SU-DHL-6 (cell line): Measurements from ENCODE around the gene FAM20C.

Experiments
- H2AFZ ChIP-seq: fragments of 200-600 bp; sonication (generic); 2 replicates; pipeline ENCODE4 v1.6.1; 2014; ENCODE audit warnings: low read depth, mild to moderate bottlenecking, moderate library complexity, mixed read lengths, antibody characterized with exemption, low read length; ENCODE audit not compliant: severe bottlenecking
- H3F3A ChIP-seq: fragments of 200-600 bp; shearing (Covaris generic); 2 replicates; pipeline ENCODE4 v1.6.0; 2016; ENCODE audit warnings: antibody characterized with exemption, mild to moderate bottlenecking; ENCODE audit not compliant: insufficient read depth
- H3K27ac ChIP-seq: fragments of 200-600 bp; sonication (generic); 2 replicates; pipeline ENCODE4 v1.5.1; 2016; ENCODE audit warnings: low read depth, mild to moderate bottlenecking, low read length, moderate library complexity, mixed read lengths
- H3K27me3 ChIP-seq: fragments of 200-600 bp; sonication (generic), shearing (Covaris generic); 2 replicates; pipeline ENCODE4 v1.6.0; 2014; ENCODE audit warnings: mild to moderate bottlenecking, low read length
- H3K36me3 ChIP-seq: fragments of 200-600 bp; sonication (generic); 2 replicates; pipeline ENCODE4 v1.6.1; 2014; ENCODE audit warnings: mild to moderate bottlenecking, low read length, mixed read lengths
- H3K4me2 ChIP-seq: fragments of 300-600, 200-600 bp; shearing (Covaris generic), sonication (generic); 2 replicates; pipeline ENCODE4 v1.6.0; 2014; ENCODE audit warnings: low read length, low read depth, mild to moderate bottlenecking; ENCODE audit not compliant: poor library complexity, severe bottlenecking
- H3K4me3 ChIP-seq: fragments of 200-600 bp; sonication (generic); 2 replicates; pipeline ENCODE4 v1.5.1; 2014; ENCODE audit warnings: antibody characterized with exemption, low read length, mild to moderate bottlenecking, mixed read lengths; ENCODE audit not compliant: insufficient read depth, poor library complexity, severe bottlenecking
- H3K79me2 ChIP-seq: fragments of 200-600 bp; sonication (generic); 2 replicates; pipeline ENCODE4 v1.6.1; 2014; ENCODE audit warnings: mild to moderate bottlenecking, low read length, moderate library complexity; ENCODE audit not compliant: insufficient read depth
- H3K9ac ChIP-seq: fragments of 200-600 bp; sonication (generic); 2 replicates; pipeline ENCODE4 v1.7.0; 2014; ENCODE audit warnings: mild to moderate bottlenecking, low read length
- H3K9me2 ChIP-seq: fragments of 200-600 bp; sonication (generic); replicated peaks from 2 replicates; pipeline ENCODE4 v1.6.1; 2014; ENCODE audit warnings: low read length; ENCODE audit not compliant: insufficient read depth
- H3K9me3 ChIP-seq: fragments of 200-600 bp; sonication (generic); 2 replicates; pipeline ENCODE4 v1.6.1; 2014; ENCODE audit warnings: low read length, mixed read lengths; ENCODE audit not compliant: insufficient read depth
- H4K20me1 ChIP-seq: fragments of 200-600 bp; sonication (generic); 2 replicates; pipeline ENCODE4 v1.6.1; 2014; ENCODE audit warnings: low read depth, mild to moderate bottlenecking, antibody characterized with exemption, low read length, moderate library complexity, mixed read lengths
- CTCF ChIP-seq: fragments of 200-600 bp; sonication (generic); IDR thresholded peaks from one replicate; pipeline ENCODE4 v1.5.1; 2017; ENCODE audit warnings: antibody characterized with exemption, mild to moderate bottlenecking, low read length, moderate library complexity; ENCODE audit not compliant: insufficient read depth, poor library complexity, severe bottlenecking
- EZH2phosphoT487 ChIP-seq: fragments of 200-600 bp; sonication (generic), shearing (Covaris generic); conservative IDR thresholded peaks from 2 replicates; pipeline ENCODE4 v1.6.1; 2018; ENCODE audit warnings: mild to moderate bottlenecking, antibody characterized with exemption, low read length, moderate library complexity, mixed read lengths

Gene FAM20C

DNA sequence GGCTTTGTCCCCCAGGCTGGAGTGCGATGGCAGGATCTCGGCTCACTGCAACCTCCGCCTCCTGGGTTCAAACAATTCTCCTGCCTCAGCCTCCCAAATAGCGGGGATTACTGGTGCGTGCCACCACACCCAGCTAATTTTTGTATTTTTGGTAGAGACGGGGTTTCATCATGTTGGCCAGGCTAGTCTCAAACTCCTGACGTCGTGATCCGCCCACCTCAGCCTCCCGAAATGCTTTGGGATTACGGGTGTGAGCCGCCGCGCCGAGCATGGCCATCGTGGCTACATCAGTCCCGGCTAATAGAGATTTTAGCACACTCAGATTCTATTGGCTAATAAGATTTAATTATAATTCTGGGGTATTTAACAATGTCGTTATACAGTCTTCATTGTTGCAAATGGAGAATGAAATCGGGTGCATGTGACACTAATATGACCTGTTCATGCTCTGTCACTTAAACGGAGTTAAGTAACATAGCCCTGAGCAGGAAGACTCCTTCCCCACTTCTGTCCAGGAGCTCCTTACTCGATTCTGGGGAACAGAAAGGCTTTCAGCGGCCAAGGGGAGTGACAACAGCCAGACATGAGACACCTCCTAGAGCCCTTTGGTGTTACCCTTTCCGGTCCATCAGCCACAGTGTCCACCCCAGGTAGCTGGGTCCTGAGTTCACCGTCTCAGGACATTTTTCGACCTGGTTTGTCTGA is 40.9 kb upstream of the FAM20C start:
- Histone ChIP-seq H3K36me3 (no peaks in the 10 kb centered on the region), H3K9me3 (no peaks in the 10 kb centered on the region), H3K27me3 (no peaks in the 10 kb centered on the region), H3K9me2 (no peaks in the 10 kb centered on the region), H2AFZ (no peak overlapping the region), H3K27ac (no peak overlapping the region), H3K4me2 (no peak overlapping the region), H4K20me1 (no peaks in the 10 kb centered on the region), H3F3A (no peaks in the 10 kb centered on the region), H3K4me3 (no peak overlapping the region), H3K79me2 (no peaks in the 10 kb centered on the region), H3K9ac (no peak overlapping the region)
- no peak for TF ChIP-seq EZH2phosphoT487
- no peak for TF ChIP-seq CTCF

- Histone ChIP-seq H3K36me3 (no peaks in the 10 kb centered on the region), H3K9ac (no peak overlapping the region), H4K20me1 (no peaks in the 10 kb centered on the region), H3K27ac (no peak overlapping the region), H3K27me3 (no peaks in the 10 kb centered on the region), H2AFZ (no peak overlapping the region), H3K4me2 (no peak overlapping the region), H3K79me2 (no peaks in the 10 kb centered on the region), H3F3A (no peaks in the 10 kb centered on the region), H3K9me2 (no peaks in the 10 kb centered on the region), H3K4me3 (no peak overlapping the region), H3K9me3 (no peaks in the 10 kb centered on the region)
- TF ChIP-seq EZH2phosphoT487 (no peak), CTCF (no peak)
Observed at GRCh38 chr7:152702-153391, 39.5 kb upstream of the FAM20C start.

DNA sequence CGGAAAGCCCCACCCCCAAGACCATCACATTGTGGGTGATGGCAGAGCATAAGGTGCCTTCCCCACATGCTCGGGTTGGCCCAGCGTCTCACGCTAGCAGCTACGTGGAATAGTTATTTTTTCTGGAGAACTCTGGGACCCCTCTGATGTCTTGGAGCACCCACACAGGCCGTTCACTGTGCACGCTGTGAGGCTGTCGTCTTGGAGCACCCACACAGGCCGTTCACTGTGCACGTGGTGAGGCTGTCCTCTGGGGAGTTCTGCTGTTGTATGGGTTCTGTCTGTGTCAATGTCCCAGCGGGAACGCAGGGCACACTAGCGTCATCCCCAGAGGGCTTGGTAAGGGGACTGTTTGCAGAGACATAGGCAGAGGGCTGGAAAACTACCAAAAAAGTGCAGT is 38.8 kb upstream of the FAM20C start:
- no peak overlapping the region for H3K27ac ChIP-seq
- H3K36me3 ChIP-seq: no peaks in the 10 kb centered on the region
- TF ChIP-seq CTCF (no peak), EZH2phosphoT487 (no peak)
- H3K4me3 ChIP-seq: no peak overlapping the region
- H3K9me3 ChIP-seq: no peaks in the 10 kb centered on the region
- no peaks in the 10 kb centered on the region for H3K27me3 ChIP-seq
- H3K79me2 ChIP-seq: no peaks in the 10 kb centered on the region
- no peak overlapping the region for H2AFZ ChIP-seq
- H3K9ac ChIP-seq: no peak overlapping the region
- no peaks in the 10 kb centered on the region for H4K20me1 ChIP-seq
- H3K4me2 ChIP-seq: no peak overlapping the region
- no peaks in the 10 kb centered on the region for H3K9me2 ChIP-seq
- H3F3A ChIP-seq: no peaks in the 10 kb centered on the region
